GM12878 (cell line): ENCODE data around the gene HS6ST1. TPM values are rescaled to one million over a fixed set of nuclear protein-coding genes. Genes with fewer than 3 reads are reported as not detected.

Source experiments
- ATAC-seq: fragments of 200-7000 bp; cut with Tn5 transposase; 3 replicates; pipeline ENCODE4 v1.9.1; 2020; ENCODE audit warnings: mild to moderate bottlenecking, moderate library complexity
- BruUV-seq: library from RNA; stranded (reverse); fragments of 400-500 nt; replicated peaks from 2 replicates; lab custom pipeline; 2021; lab: Mats Ljungman, UMichigan
- CTCF ChIA-PET: fragments of 300-600 bp; sonication (Branson Sonifier 250); formaldehyde crosslinking; extraction: SDS; loops from one replicate; lab custom pipeline; 2021; ENCODE audit warnings: inconsistent platforms; lab: Yijun Ruan, JAX
- POLR2A ChIA-PET: fragments of 350-600 bp; formaldehyde crosslinking; extraction: SDS; loops from one replicate; lab custom pipeline; 2021; ENCODE audit warnings: inconsistent platforms; lab: Charles Lee
- RAD21 ChIA-PET: fragments of 300-600 bp; sonication (Branson Sonifier 250); formaldehyde crosslinking; loops from one replicate; lab custom pipeline; 2023; ENCODE audit warnings: antibody characterized with exemption; ENCODE audit not compliant: unreplicated experiment; lab: Charles Lee
- SMC1A ChIA-PET: fragments of 300-600 bp; sonication (Branson Sonifier 250); formaldehyde crosslinking; loops from one replicate; lab custom pipeline; 2023; ENCODE audit not compliant: unreplicated experiment, uncharacterized antibody; lab: Charles Lee
- DNase-seq: peaks from one replicate; pipeline ENCODE4 v3.0.0-alpha.2; 2011; ENCODE audit warnings: low read depth, low spot score
- FAIRE-seq: peaks from 3 replicates; lab custom pipeline; 2011; peaks lifted over from hg19 to GRCh38; lab: Jason Lieb, UNC
- H2AFZ ChIP-seq: 2 replicates; pipeline ENCODE4 v1.6.0; 2011; ENCODE audit warnings: low read depth, low read length, control low read depth; ENCODE audit not compliant: control insufficient read depth
- H3K27ac ChIP-seq: 2 replicates; pipeline ENCODE4 v1.5.1; 2011; ENCODE audit warnings: control low read depth; ENCODE audit not compliant: control insufficient read depth, insufficient read depth
- H3K27me3 ChIP-seq, 2 experiments: replicated peaks in 1 of 2; 2 replicates each; pipeline versions ENCODE4 v1.6.0 to v1.6.1; 2011; ENCODE audit warnings: low read length in 1 of 2; ENCODE audit not compliant: control insufficient read depth in 2 of 2, insufficient read depth in 2 of 2
- H3K36me3 ChIP-seq, 2 experiments: 2 replicates each; pipeline ENCODE4 v1.5.1; 2011; ENCODE audit warnings: low read length in 1 of 2; ENCODE audit not compliant: control insufficient read depth in 2 of 2, insufficient read depth in 2 of 2
- H3K4me1 ChIP-seq: 2 replicates; pipeline ENCODE4 v1.6.1; 2011; ENCODE audit warnings: mild to moderate bottlenecking, low read length, moderate library complexity, mixed read lengths; ENCODE audit not compliant: control insufficient read depth, insufficient read depth
- H3K4me2 ChIP-seq: 2 replicates; pipeline ENCODE4 v1.6.0; 2011; ENCODE audit warnings: control low read depth; ENCODE audit not compliant: control insufficient read depth, insufficient read depth
- H3K4me3 ChIP-seq: fragments of 200-600 bp; sonication (generic); 2 replicates; pipeline ENCODE4 v1.5.1; 2016
- H3K79me2 ChIP-seq: 2 replicates; pipeline ENCODE4 v1.6.0; 2011; ENCODE audit warnings: low read length; ENCODE audit not compliant: control insufficient read depth, insufficient read depth
- H3K9ac ChIP-seq: 2 replicates; pipeline ENCODE4 v1.8.0; 2011; ENCODE audit warnings: low read length, control low read depth, mixed read lengths; ENCODE audit not compliant: control insufficient read depth, insufficient read depth
- H3K9me3 ChIP-seq: replicated peaks from 3 replicates; pipeline ENCODE4 v1.5.1; 2011; ENCODE audit warnings: mild to moderate bottlenecking, low read length; ENCODE audit not compliant: control insufficient read depth, insufficient read depth
- H4K20me1 ChIP-seq: 2 replicates; pipeline ENCODE4 v1.6.0; 2011; ENCODE audit not compliant: control insufficient read depth, insufficient read depth
- ETV6 ChIP-seq, 2 experiments: fragments of 450-650 bp in 1 of 2; IDR thresholded peaks in 1 of 2; conservative IDR thresholded peaks in 1 of 2; 2 replicates each; pipeline ENCODE4 v1.6.1; 2014; ENCODE audit warnings: antibody characterized with exemption in 1 of 2, borderline replicate concordance in 1 of 2, low read depth in 1 of 2, mild to moderate bottlenecking in 1 of 2, moderate library complexity in 1 of 2
- HCFC1 ChIP-seq: fragments of 150-350 bp; IDR thresholded peaks from 2 replicates; pipeline ENCODE4 v1.6.1; 2014; ENCODE audit warnings: low read length
- MEF2A ChIP-seq: IDR thresholded peaks from 2 replicates; pipeline ENCODE4 v1.6.1; 2011; ENCODE audit warnings: low read depth, mild to moderate bottlenecking, low read length, moderate library complexity; ENCODE audit not compliant: insufficient read depth
- MTA3 ChIP-seq: IDR thresholded peaks from 2 replicates; pipeline ENCODE4 v1.6.1; 2012; ENCODE audit warnings: low read length, inconsistent platforms, borderline replicate concordance
- POLR2A ChIP-seq: IDR thresholded peaks from 2 replicates; pipeline ENCODE4 v1.6.1; 2011; ENCODE audit warnings: low read depth, mild to moderate bottlenecking, low read length
- STAT1 ChIP-seq: fragments of 450-650 bp; conservative IDR thresholded peaks from 2 replicates; pipeline ENCODE4 v1.6.1; 2014; ENCODE audit warnings: antibody characterized with exemption, mild to moderate bottlenecking
- TARDBP ChIP-seq: IDR thresholded peaks from 2 replicates; pipeline ENCODE4 v1.6.1; 2016; ENCODE audit warnings: borderline replicate concordance
- WGBS: methylation state at CpG from one replicate; pipeline ENCODE4 v1.1.6; 2016; ENCODE audit warnings: low lambda C conversion rate; ENCODE audit not compliant: insufficient replicate concordance, insufficient coverage; ENCODE audit errors: missing lambda C conversion rate; 5-methylcytosine and 5-hydroxymethylcytosine counted together
- in situ Hi-C: fragments of 300-500 bp; cut with MboI; formaldehyde crosslinking; loops from 9 replicates; pipeline ENCODE4 v1.14.3; 2018; ENCODE audit warnings: mixed read lengths
- intact Hi-C: fragments of 100-400 bp; cut with micrococcal nuclease; formaldehyde crosslinking; loops from one replicate; pipeline ENCODE4 v1.14.2; 2022; ENCODE audit not compliant: unreplicated experiment
- polyA plus RNA-seq, 11 experiments: library from polyadenylated mRNA; depleted of rRNA in 4 of 11; unstranded in 6 of 11; stranded (reverse) in 5 of 11; fragments of >200 nt; fragmentation: Nextera tagmentation in 4 of 11; fragmentation: Illumina TruSeq in 1 of 11; extraction: Ambion mirVana in 4 of 11; extraction: Trizol in 1 of 11; gene quantifications; 1 replicate in 1 of 11; 2 replicates in 10 of 11; pipeline versions ENCODE4 v1.2.1 to v1.2.3, GENCODE V29; 2011 to 2016; ENCODE audit warnings: inconsistent platforms in 2 of 11, missing spikeins in 2 of 11, low read depth in 1 of 11
- total RNA-seq, 4 experiments: library from RNA; depleted of rRNA in 3 of 4; stranded (reverse); fragments of >200 nt in 3 of 4; fragmentation: Illumina TruSeq in 1 of 4; extraction: Trizol in 1 of 4; gene quantifications; 2 replicates each; pipeline versions ENCODE4 v1.2.1 to v1.2.3, GENCODE V29; 2013 to 2021
- TF ChIP-seq, protein P1 (sequence below): fragments of 150-350 bp; IDR thresholded peaks from 2 replicates; pipeline ENCODE4 v1.6.1; 2016; ENCODE audit warnings: low read depth, low read length
- TF ChIP-seq, protein P2 (sequence below): fragments of 450-650 bp; formaldehyde crosslinking; IDR thresholded peaks from 2 replicates; pipeline ENCODE4 v1.4.0; 2020; ENCODE audit warnings: mild to moderate bottlenecking, moderate library complexity
- TF ChIP-seq, protein P3 (sequence below): IDR thresholded peaks from 2 replicates; pipeline ENCODE4 v1.6.1; 2012; ENCODE audit warnings: low read length, inconsistent platforms
- TF ChIP-seq, protein P4 (sequence below): fragments of 150-350 bp; IDR thresholded peaks from 2 replicates; pipeline ENCODE4 v1.6.1; 2014; ENCODE audit warnings: mild to moderate bottlenecking, low read depth, low read length

Gene HS6ST1
- total and polyA plus RNA-seq, 10 of the 15 experiments (the other 5 are each of a cell fraction or from before 2014, with no cell fraction given), result 0.48 to 17.0 (median 4.7) TPM

DNA sequence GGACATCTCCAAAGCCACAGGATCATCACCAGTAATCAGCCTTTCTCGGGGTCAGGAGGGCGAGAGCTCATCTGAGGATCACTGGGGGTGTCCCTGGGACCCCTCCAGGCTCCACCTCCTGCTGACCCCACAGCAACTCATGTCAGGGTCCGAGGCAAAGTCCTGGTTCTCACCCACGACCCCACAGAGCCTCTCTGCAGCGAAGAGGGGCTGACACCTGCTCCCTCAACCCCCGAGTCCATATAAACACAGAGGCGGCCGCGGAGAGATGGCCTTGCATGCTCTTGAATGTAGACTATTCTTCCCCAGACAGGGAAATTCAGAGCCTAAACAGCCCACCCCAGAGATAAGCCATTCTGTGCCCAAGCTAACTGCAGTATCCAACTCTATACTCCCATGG, 29.9 kb downstream of the HS6ST1 start (continued):
- TF ChIP-seq, protein P1, sequence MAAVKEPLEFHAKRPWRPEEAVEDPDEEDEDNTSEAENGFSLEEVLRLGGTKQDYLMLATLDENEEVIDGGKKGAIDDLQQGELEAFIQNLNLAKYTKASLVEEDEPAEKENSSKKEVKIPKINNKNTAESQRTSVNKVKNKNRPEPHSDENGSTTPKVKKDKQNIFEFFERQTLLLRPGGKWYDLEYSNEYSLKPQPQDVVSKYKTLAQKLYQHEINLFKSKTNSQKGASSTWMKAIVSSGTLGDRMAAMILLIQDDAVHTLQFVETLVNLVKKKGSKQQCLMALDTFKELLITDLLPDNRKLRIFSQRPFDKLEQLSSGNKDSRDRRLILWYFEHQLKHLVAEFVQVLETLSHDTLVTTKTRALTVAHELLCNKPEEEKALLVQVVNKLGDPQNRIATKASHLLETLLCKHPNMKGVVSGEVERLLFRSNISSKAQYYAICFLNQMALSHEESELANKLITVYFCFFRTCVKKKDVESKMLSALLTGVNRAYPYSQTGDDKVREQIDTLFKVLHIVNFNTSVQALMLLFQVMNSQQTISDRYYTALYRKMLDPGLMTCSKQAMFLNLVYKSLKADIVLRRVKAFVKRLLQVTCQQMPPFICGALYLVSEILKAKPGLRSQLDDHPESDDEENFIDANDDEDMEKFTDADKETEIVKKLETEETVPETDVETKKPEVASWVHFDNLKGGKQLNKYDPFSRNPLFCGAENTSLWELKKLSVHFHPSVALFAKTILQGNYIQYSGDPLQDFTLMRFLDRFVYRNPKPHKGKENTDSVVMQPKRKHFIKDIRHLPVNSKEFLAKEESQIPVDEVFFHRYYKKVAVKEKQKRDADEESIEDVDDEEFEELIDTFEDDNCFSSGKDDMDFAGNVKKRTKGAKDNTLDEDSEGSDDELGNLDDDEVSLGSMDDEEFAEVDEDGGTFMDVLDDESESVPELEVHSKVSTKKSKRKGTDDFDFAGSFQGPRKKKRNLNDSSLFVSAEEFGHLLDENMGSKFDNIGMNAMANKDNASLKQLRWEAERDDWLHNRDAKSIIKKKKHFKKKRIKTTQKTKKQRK, result no peak
- no peak for TF ChIP-seq TARDBP
- no peak for TF ChIP-seq MEF2A

DNA sequence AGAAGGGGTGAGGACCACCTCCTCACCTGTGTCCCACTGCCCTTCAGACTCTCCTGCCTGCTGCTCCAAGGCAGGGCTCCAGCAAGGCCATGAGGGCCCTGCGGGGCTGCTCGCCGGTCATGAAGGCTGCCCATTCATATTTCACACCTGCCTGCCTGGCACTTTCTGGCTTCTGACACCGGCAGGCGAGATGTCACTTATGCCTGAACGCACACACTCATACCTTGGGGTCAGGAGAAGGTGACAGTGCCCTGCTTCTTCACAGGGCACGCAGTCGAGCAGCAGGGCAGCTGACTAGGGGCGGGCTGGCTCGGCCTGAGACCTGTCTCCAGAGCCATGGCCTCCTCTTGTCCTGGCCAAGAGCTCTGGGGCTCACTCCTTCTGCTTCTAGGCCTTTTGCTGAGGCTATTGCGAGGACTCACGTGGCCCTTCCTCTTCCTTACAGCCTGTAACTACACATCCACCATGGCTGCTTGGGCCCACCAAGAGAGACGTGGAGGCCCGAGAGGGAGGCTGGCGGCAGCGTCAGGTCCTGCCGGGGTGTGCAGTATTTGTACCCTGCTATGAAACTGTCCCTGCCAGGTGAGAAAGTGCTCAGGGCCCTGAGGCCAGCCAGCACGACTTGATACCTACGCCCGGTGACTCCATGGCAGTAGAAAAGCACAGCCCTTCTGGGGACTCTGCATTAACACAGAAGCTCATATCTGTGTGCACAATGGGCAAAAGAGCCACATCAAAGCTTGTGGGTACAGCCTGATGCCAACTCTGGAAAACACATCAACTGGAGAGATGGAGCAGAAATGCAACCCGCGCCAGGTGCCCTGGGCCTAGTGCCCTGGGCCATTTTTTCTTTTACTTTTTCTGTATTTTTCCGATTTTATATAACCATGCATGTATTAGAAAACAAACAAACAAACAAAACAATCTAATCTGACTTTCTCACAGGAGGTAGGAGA, 30.6 kb downstream of the HS6ST1 start:
- H3K36me3 ChIP-seq, result peaks cover 0 to 6% of the 10 kb centered on the region in 2 experiments; a peak in 2 of 4 replicates
- no peaks in the 10 kb centered on the region for H3K9me3 ChIP-seq
- in situ Hi-C loops (no loop called here), intact Hi-C loops (no loop called here)
- H3K9ac ChIP-seq, result no peak overlapping the region
- ChIA-PET CTCF (no interaction called here), POLR2A (no interaction called here), RAD21 (no interaction called here), SMC1A (no interaction called here)
- H3K4me1 ChIP-seq, result no peaks in the 10 kb centered on the region
- 86% methylated on average over 23 of the region's 23 CpGs for WGBS
- H3K27me3 ChIP-seq, result no peaks in the 10 kb centered on the region
- H3K79me2 ChIP-seq, result no peaks in the 10 kb centered on the region
- no peaks in the 10 kb centered on the region; the same call in 1 of the 2 replicates for H4K20me1 ChIP-seq
- DNase-seq (no peak), FAIRE-seq (no peak), ATAC-seq (no peak)
- H3K27ac ChIP-seq, result no peak overlapping the region
- H3K4me3 ChIP-seq, result no peak overlapping the region
- H3K4me2 ChIP-seq, result no peak overlapping the region
- H2AFZ ChIP-seq, result no peak overlapping the region
- no TSS peak for BruUV-seq
- TF ChIP-seq ETV6 (conservative IDR thresholded peaks at IDR 0.05 in 1 of 2, IDR thresholded peaks at IDR 0.05 in 1 of 2; ENCODE audit: borderline replicate concordance in 1 of 2, low read depth in 1 of 2) (no peak), STAT1 (no peak), MTA3 (no peak), POLR2A (no peak), HCFC1 (no peak)
- TF ChIP-seq, protein P2, sequence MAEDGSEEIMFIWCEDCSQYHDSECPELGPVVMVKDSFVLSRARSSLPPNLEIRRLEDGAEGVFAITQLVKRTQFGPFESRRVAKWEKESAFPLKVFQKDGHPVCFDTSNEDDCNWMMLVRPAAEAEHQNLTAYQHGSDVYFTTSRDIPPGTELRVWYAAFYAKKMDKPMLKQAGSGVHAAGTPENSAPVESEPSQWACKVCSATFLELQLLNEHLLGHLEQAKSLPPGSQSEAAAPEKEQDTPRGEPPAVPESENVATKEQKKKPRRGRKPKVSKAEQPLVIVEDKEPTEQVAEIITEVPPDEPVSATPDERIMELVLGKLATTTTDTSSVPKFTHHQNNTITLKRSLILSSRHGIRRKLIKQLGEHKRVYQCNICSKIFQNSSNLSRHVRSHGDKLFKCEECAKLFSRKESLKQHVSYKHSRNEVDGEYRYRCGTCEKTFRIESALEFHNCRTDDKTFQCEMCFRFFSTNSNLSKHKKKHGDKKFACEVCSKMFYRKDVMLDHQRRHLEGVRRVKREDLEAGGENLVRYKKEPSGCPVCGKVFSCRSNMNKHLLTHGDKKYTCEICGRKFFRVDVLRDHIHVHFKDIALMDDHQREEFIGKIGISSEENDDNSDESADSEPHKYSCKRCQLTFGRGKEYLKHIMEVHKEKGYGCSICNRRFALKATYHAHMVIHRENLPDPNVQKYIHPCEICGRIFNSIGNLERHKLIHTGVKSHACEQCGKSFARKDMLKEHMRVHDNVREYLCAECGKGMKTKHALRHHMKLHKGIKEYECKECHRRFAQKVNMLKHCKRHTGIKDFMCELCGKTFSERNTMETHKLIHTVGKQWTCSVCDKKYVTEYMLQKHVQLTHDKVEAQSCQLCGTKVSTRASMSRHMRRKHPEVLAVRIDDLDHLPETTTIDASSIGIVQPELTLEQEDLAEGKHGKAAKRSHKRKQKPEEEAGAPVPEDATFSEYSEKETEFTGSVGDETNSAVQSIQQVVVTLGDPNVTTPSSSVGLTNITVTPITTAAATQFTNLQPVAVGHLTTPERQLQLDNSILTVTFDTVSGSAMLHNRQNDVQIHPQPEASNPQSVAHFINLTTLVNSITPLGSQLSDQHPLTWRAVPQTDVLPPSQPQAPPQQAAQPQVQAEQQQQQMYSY, result no peak
- TF ChIP-seq, protein P3, sequence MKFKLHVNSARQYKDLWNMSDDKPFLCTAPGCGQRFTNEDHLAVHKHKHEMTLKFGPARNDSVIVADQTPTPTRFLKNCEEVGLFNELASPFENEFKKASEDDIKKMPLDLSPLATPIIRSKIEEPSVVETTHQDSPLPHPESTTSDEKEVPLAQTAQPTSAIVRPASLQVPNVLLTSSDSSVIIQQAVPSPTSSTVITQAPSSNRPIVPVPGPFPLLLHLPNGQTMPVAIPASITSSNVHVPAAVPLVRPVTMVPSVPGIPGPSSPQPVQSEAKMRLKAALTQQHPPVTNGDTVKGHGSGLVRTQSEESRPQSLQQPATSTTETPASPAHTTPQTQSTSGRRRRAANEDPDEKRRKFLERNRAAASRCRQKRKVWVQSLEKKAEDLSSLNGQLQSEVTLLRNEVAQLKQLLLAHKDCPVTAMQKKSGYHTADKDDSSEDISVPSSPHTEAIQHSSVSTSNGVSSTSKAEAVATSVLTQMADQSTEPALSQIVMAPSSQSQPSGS, result no peak
- TF ChIP-seq, protein P4, sequence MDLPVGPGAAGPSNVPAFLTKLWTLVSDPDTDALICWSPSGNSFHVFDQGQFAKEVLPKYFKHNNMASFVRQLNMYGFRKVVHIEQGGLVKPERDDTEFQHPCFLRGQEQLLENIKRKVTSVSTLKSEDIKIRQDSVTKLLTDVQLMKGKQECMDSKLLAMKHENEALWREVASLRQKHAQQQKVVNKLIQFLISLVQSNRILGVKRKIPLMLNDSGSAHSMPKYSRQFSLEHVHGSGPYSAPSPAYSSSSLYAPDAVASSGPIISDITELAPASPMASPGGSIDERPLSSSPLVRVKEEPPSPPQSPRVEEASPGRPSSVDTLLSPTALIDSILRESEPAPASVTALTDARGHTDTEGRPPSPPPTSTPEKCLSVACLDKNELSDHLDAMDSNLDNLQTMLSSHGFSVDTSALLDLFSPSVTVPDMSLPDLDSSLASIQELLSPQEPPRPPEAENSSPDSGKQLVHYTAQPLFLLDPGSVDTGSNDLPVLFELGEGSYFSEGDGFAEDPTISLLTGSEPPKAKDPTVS, result no peak
